PC-9 (cell line): ENCODE measurements around the gene RCBTB2. TPM values are rescaled to one million over a fixed set of nuclear protein-coding genes. Genes with fewer than 3 reads are reported as not detected.

Experiments used
- BruUV-seq: library from RNA; stranded (reverse); fragments of 400-500 nt; replicated peaks from 2 replicates; lab custom pipeline; 2021; lab: Mats Ljungman, UMichigan
- CTCF ChIA-PET: fragments of 300-600 bp; sonication (Branson Sonifier 250); formaldehyde crosslinking; loops from one replicate; lab custom pipeline; 2022; ENCODE audit warnings: antibody characterized with exemption; lab: Charles Lee
- POLR2A ChIA-PET: fragments of 300-600 bp; sonication (Branson Sonifier 250); formaldehyde crosslinking; loops from one replicate; lab custom pipeline; 2022; ENCODE audit warnings: antibody characterized with exemption; ENCODE audit not compliant: unreplicated experiment; lab: Charles Lee
- DNase-seq, 2 experiments: peaks; one replicate each; pipeline versions ENCODE4 v3.0.0 to v3.0.0-alpha.2; 2015 to 2022; ENCODE audit warnings: mixed read lengths in 1 of 2
- H2AFZ ChIP-seq: fragments of 200-600 bp; sonication (generic); 2 replicates; pipeline ENCODE4 v1.8.1; 2017; ENCODE audit warnings: antibody characterized with exemption
- H3F3A ChIP-seq: fragments of 200-600 bp; sonication (generic); 2 replicates; pipeline ENCODE4 v1.8.1; 2017; ENCODE audit warnings: antibody characterized with exemption, mild to moderate bottlenecking, low read depth; ENCODE audit not compliant: insufficient read depth
- H3K27ac ChIP-seq: fragments of 200-600 bp; sonication (generic); 2 replicates; pipeline ENCODE4 v1.6.1; 2016; ENCODE audit warnings: mixed run types
- H3K27me3 ChIP-seq: fragments of 200-600 bp; sonication (generic); 2 replicates; pipeline ENCODE4 v1.6.1; 2016; ENCODE audit warnings: low read depth, mixed run types; ENCODE audit not compliant: insufficient read depth
- H3K36me3 ChIP-seq: fragments of 200-600 bp; sonication (generic); 2 replicates; pipeline ENCODE4 v1.6.1; 2016; ENCODE audit warnings: low read depth, mixed run types
- H3K4me1 ChIP-seq: fragments of 200-600 bp; sonication (generic); replicated peaks from 2 replicates; pipeline ENCODE4 v1.6.1; 2016; ENCODE audit warnings: mixed run types; ENCODE audit not compliant: insufficient read depth
- H3K4me2 ChIP-seq: fragments of 200-600 bp; sonication (generic); 2 replicates; pipeline ENCODE4 v1.6.1; 2017; ENCODE audit warnings: mixed run types
- H3K4me3 ChIP-seq: fragments of 200-600 bp; sonication (generic); 2 replicates; pipeline ENCODE4 v1.6.1; 2016; ENCODE audit warnings: mixed run types
- H3K79me2 ChIP-seq: fragments of 200-600 bp; sonication (generic); 2 replicates; pipeline ENCODE4 v1.6.1; 2017; ENCODE audit warnings: low read depth, mixed run types
- H3K9me2 ChIP-seq: fragments of 200-600 bp; sonication (generic); 2 replicates; pipeline ENCODE4 v1.8.1; 2017; ENCODE audit warnings: mild to moderate bottlenecking; ENCODE audit not compliant: insufficient read depth
- H3K9me3 ChIP-seq: fragments of 200-600 bp; sonication (generic); 2 replicates; pipeline ENCODE4 v1.8.1; 2016; ENCODE audit warnings: low read depth; ENCODE audit not compliant: insufficient read depth
- H4K20me1 ChIP-seq: fragments of 200-600 bp; sonication (generic); 2 replicates; pipeline ENCODE4 v1.8.1; 2017; ENCODE audit not compliant: insufficient read depth
- EZH2 ChIP-seq: fragments of 200-600 bp; sonication (generic); IDR thresholded peaks from 2 replicates; pipeline ENCODE4 v1.8.0; 2017; ENCODE audit warnings: antibody characterized with exemption, low read depth
- intact Hi-C: fragments of 100-400 bp; cut with micrococcal nuclease; formaldehyde crosslinking; loops from one replicate; pipeline ENCODE4 v1.10.0; 2022; ENCODE audit not compliant: unreplicated experiment
- total RNA-seq: library from RNA; stranded (reverse); gene quantifications from 2 replicates; pipeline ENCODE4 v1.2.3, GENCODE V29; 2021
- TF ChIP-seq, protein P1 (sequence below): fragments of 200-600 bp; sonication (generic); conservative IDR thresholded peaks from 2 replicates; pipeline ENCODE4 v1.6.1; 2017; ENCODE audit warnings: mixed run types, antibody characterized with exemption, mild to moderate bottlenecking, moderate library complexity

Gene RCBTB2
- total RNA-seq, 1 experiment from 2014 or later: 2.6 TPM

DNA sequence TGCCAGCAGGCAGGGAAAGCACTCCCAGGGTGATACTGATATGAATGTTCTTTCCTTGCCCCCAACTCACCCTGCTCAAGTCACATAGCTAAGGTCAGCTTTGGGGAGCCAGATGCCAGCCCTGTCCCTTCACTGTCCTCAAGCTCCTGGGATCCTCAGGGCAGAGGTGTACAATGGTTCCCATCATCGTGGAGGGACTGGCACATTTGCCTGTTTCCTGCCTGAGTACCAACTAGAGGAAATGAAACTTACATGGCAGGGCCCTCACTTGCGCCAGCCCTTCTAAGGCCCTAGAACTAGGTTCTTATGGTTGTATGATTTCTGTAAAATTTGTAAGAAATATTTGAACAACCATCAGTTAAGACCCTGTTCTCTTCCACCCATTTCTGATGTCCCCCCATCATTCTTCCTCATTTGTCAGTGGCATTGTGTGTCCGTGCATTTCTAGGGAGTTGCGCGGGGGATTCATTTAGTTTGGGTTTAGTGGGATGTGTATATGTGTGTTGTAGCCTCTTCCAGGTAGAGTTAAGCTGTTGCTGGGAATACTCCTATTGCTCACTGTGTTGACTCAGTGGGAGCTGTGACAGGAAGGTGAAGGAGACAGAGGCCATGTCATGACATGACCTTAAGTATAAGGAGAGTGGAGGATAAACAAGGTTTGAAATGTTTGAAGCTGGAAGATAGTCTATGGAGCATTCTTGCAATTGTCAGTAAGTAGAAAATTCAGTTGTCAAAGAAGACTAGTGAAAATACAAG lies 41.3 kb upstream of the RCBTB2 start:
- H3K36me3 ChIP-seq: no peaks in the 10 kb centered on the region
- TF ChIP-seq, protein P1, sequence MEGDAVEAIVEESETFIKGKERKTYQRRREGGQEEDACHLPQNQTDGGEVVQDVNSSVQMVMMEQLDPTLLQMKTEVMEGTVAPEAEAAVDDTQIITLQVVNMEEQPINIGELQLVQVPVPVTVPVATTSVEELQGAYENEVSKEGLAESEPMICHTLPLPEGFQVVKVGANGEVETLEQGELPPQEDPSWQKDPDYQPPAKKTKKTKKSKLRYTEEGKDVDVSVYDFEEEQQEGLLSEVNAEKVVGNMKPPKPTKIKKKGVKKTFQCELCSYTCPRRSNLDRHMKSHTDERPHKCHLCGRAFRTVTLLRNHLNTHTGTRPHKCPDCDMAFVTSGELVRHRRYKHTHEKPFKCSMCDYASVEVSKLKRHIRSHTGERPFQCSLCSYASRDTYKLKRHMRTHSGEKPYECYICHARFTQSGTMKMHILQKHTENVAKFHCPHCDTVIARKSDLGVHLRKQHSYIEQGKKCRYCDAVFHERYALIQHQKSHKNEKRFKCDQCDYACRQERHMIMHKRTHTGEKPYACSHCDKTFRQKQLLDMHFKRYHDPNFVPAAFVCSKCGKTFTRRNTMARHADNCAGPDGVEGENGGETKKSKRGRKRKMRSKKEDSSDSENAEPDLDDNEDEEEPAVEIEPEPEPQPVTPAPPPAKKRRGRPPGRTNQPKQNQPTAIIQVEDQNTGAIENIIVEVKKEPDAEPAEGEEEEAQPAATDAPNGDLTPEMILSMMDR: no peak
- TF ChIP-seq EZH2: no peak
- no TSS peak for BruUV-seq
- no peak for DNase-seq
- POLR2A ChIA-PET: no interaction called here
- H4K20me1 ChIP-seq: no peaks in the 10 kb centered on the region
- no peaks in the 10 kb centered on the region for H3K27me3 ChIP-seq
- no peaks in the 10 kb centered on the region for H3K9me2 ChIP-seq
- no peak overlapping the region for H2AFZ ChIP-seq
- no peaks in the 10 kb centered on the region for H3F3A ChIP-seq
- no peak overlapping the region for H3K4me3 ChIP-seq
- no peak overlapping the region for H3K27ac ChIP-seq
- intact Hi-C loops: no loop called here
- H3K4me1 ChIP-seq: no peaks in the 10 kb centered on the region
- H3K9me3 ChIP-seq: no peaks in the 10 kb centered on the region
- CTCF ChIA-PET: no interaction called here
- H3K79me2 ChIP-seq: no peaks in the 10 kb centered on the region
- H3K4me2 ChIP-seq: no peak overlapping the region

DNA sequence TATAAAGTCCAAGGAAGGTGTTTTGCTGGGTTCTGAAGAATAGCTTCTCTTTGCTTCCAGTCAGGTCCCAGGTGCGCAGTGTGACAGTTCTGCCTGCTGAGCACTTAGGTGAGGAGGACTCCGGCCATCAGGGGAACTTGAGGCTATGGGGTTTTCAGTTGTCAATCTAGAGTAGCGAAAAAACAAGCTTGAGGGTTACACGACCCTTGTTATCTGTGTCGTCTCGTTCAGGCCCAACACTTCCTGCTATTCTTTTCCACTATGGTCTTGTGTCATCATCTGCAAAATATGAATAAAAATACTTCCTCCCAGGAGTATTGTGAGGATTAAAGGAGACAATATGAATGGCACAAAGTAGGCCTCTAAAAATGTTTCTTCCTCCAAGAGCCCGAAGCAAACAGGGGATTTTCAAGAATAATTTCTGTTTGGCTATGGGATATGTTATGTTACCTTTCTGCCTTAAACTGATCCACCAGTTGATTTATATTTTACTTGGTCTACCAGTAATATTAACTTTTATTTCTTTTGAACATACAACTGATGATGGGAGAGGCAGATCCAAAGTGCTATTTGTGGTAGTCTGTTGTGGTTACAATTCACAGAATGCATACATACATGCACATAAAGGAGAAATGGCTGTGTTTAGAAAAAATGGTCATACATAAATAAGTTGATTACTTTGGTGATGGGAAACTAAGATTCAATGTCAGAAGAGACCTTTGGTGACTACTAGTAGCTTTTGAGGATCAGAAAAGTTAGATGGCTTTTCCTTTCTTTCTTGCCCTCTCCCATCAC lies 40.5 kb upstream of the RCBTB2 start:
- no peaks in the 10 kb centered on the region for H3K9me2 ChIP-seq
- no peak overlapping the region for H3K4me3 ChIP-seq
- no peaks in the 10 kb centered on the region for H3K27me3 ChIP-seq
- no peaks in the 10 kb centered on the region for H4K20me1 ChIP-seq
- H3K4me2 ChIP-seq: no peak overlapping the region
- no peaks in the 10 kb centered on the region for H3K9me3 ChIP-seq
- ChIA-PET CTCF (no interaction called here), POLR2A (no interaction called here)
- H3K4me1 ChIP-seq: no peaks in the 10 kb centered on the region
- no peak overlapping the region for H2AFZ ChIP-seq
- no peak for TF ChIP-seq EZH2
- TF ChIP-seq, protein P1: no peak
- BruUV-seq: no TSS peak
- H3F3A ChIP-seq: no peaks in the 10 kb centered on the region
- no peaks in the 10 kb centered on the region for H3K36me3 ChIP-seq
- no peak for DNase-seq
- H3K27ac ChIP-seq: no peak overlapping the region
- intact Hi-C loops: no loop called here
- no peaks in the 10 kb centered on the region for H3K79me2 ChIP-seq

DNA sequence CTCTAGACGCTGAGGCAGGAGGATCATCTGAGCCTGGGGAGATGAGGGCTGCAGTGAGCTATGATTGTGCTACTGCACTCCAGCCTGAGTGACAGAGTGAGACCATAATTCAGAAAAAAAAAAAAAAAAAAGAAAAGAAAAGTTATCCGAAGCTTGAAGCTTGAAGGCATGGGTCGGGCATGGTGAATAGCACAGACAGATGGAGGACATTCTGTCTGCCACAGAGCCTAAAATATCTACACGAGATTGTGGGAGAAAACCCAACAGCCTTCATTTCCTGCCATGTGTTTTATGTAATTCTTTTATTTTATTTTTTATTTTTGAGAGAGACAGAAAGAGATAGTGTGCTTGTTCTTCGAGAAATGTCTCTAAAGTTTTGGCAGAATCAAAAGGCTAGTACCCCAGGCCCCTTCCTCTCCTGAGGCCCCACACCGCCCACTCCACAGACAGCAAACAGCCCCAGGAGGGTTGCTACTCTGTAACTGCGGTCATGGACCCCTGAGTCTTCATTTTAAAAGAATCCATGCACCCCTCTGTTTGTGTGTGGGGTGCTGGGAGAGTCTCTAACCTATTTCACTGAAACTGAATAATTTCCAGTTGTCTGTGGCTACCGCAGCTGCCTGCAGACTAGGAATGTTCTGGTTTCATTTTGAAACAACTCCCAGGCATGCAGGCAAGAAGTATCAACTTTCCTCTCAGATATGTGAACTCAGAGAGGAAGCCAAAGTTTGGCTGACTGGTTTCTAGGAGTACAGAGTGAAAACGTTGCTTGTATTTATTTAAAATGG lies 38.4 kb upstream of the RCBTB2 start:
- no peak for DNase-seq
- Histone ChIP-seq H3K27ac (no peak overlapping the region), H2AFZ (peak overlapping the region; percentile 72; the same call in 1 of the 2 replicates), H3F3A (no peaks in the 10 kb centered on the region), H3K4me2 (peak overlapping the region; percentile 37), H3K79me2 (no peaks in the 10 kb centered on the region), H3K4me3 (no peak overlapping the region), H3K36me3 (no peaks in the 10 kb centered on the region), H3K4me1 (no peaks in the 10 kb centered on the region), H3K9me3 (no peaks in the 10 kb centered on the region), H3K9me2 (no peaks in the 10 kb centered on the region), H3K27me3 (no peaks in the 10 kb centered on the region), H4K20me1 (no peaks in the 10 kb centered on the region)
- ChIA-PET CTCF (no interaction called here), POLR2A (no interaction called here)
- intact Hi-C loops: no loop called here
- TF ChIP-seq, protein P1: no peak
- no peak for TF ChIP-seq EZH2
- no TSS peak for BruUV-seq
